DND-41 (cell line): ENCODE results near the gene HIVEP2.

Source experiments
- EZH2 ChIP-seq: IDR thresholded peaks from 3 replicates; pipeline ENCODE4 v1.6.1; 2012; ENCODE audit warnings: borderline replicate concordance, low read depth, mild to moderate bottlenecking, moderate library complexity, low read length, inconsistent platforms; ENCODE audit not compliant: severe bottlenecking
- TF ChIP-seq, protein P1 (sequence below): IDR thresholded peaks from 2 replicates; pipeline ENCODE4 v1.5.1; 2012; ENCODE audit warnings: borderline replicate concordance, low read length, moderate library complexity, mild to moderate bottlenecking; ENCODE audit not compliant: poor library complexity, severe bottlenecking; ENCODE audit errors: extremely low read depth

DNA sequence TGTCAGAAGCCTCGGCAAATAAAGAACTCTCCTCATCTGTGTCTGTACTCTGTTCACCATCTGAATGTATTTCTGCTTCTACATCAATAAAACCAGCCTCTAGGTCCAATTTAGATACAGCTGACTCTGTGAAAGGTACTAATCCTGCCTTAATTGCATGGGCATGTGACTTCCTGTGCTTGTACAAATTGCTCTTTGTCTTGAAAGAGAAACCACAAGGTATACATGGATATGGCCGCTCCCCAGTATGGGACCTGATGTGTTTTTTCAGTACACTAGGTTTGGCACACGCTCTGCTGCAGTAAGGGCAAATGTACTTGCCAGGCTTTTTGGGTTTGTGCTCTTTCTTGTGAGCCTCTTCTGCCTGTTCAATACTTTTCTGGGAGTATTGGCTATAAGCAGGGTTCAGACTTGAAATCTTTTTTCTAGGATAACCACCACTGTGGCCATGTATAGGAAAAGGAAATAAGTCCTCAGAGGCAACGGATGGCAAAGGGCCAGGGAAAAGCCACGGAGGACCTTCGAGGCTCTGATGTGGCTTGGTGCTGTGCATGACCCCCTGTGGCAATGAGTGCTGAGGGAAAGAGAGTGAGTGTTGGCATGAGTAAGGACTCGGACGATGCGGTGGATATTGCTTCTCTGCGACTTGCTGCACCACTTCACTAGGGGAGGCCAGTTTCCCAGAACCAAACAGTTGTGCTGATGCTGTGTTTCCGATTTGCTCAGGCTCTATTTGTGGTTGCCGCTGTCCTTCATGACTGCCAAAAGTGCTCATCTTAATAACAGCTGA, 170.9 kb downstream of the HIVEP2 start:
- TF ChIP-seq, protein P1, sequence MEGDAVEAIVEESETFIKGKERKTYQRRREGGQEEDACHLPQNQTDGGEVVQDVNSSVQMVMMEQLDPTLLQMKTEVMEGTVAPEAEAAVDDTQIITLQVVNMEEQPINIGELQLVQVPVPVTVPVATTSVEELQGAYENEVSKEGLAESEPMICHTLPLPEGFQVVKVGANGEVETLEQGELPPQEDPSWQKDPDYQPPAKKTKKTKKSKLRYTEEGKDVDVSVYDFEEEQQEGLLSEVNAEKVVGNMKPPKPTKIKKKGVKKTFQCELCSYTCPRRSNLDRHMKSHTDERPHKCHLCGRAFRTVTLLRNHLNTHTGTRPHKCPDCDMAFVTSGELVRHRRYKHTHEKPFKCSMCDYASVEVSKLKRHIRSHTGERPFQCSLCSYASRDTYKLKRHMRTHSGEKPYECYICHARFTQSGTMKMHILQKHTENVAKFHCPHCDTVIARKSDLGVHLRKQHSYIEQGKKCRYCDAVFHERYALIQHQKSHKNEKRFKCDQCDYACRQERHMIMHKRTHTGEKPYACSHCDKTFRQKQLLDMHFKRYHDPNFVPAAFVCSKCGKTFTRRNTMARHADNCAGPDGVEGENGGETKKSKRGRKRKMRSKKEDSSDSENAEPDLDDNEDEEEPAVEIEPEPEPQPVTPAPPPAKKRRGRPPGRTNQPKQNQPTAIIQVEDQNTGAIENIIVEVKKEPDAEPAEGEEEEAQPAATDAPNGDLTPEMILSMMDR: no peak
- no peak for TF ChIP-seq EZH2
